GM19023 (cell line): ENCODE results near the gene IL17RD.
A peak's percentile ranks its signal among the peaks of the same experiment; 100 is the strongest.

Experiments used
- ATAC-seq: cut with Tn5 transposase; IDR thresholded peaks from one replicate; pipeline ENCODE4 v1.9.1; 2021; ENCODE audit warnings: mild to moderate bottlenecking, moderate library complexity; ENCODE audit not compliant: unreplicated experiment

IL17RD gene

GRCh38 chr3:57131210-57131588, 34.0 kb downstream of the IL17RD start:
- no peak for ATAC-seq

DNA sequence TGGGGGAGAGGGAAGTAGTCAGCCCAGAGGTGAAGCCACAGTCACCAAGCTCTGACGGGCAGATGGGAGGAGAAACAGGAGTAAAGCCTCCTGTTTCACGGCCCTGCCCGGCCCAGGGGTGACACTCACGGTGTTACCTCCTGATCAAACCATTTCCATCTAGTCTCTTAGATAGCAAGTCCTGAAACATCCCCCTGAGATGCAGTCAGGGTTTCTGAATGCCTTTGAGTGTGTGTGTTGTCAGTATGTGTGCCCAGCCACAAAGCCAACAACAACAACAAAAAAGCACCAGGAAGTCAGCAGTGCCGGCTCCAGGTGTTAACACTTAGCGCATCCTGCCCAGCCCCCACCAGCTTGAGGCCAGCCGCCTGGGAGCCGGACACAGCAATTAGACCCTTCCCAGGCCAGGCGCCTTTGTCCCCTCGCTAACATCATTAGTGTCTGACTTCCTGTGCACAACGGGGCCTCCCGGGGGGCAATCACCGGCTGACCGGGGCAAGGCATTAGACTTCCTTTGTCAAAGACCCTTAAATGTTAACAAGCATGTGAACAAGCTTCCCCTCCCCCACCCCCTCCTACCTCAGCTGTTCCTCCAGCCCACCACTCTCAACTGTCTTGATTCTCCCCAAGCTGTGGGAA, 34.5 kb downstream of the IL17RD start:
- no peak for ATAC-seq

GRCh38 chr3:57128826-57129667, 36.1 kb downstream of the IL17RD start:
- ATAC-seq, result no peak

DNA sequence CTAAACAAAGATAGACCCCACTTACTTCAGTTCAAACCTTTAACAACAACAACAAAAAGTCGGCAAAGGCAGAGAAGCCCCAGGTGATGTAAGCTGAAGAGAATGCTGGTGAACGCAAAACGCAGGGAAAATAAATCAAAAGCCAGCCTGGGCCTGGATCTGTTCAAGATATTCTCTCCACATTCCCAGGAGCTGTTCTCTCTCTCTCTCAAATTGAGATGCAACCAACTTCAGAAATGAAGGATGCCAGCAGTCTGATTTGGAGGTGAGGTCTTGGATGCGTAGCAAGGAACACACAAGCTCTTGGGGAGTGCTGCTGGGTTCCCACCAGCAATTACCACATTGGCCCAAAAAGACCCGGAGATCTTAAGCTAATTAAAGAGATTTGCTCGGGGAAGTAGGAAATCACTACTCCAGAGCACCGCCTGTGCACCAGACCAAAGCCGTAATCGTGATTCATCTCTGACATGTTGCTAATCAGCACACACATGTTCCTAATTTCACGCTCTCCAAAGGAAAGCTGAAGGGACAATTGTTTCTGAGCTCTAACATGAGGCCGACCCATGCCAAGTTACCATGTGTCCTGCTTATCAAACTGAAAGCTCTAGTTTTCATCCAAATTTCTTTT, 37.1 kb downstream of the IL17RD start:
- no peak for ATAC-seq

DNA sequence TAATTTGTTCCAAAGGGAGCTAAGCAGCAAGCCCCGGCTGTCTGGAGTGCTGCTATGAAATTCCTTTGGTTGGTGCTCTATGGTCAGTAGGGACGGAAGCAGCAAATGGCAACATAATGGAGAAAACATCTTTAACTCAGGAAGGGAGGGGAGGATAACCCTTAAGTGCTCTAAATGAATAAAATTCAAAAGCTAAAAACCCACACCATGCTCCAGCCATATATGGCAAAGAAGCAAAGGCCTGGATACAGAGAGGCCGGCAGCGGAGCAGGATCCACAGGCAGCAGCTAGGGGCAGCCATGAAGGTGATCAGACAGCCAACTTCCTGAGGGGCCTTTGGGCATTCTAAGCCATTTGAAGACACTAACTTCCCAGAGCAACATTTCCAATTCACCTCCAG, 38.9 kb downstream of the IL17RD start:
- no peak for ATAC-seq

GRCh38 chr3:57120451-57121174, 44.5 kb downstream of the IL17RD start:
- ATAC-seq, result no peak

DNA sequence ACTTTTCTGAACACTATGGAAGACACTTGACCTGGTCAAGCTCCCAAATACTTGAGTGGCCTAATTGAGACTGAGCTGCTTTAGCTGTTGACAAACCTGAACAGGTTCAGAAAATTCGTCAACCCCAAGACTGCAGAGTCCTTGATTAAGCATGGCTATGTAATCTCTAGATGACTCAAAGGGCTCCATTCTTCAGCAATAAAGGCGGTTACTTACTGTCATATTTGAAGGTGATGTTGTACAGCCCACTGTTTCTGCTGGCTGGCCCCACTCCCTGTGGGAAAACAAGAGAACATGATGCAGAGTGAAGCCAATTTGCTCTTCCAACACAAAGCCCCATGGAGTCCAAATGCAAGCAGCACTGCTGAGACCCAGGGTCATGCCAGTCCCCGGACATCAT, 45.1 kb downstream of the IL17RD start:
- ATAC-seq, result no peak

- no peak for ATAC-seq
These were observed 46.9 kb downstream of the IL17RD start for GRCh38 chr3:57118254-57118653.

DNA sequence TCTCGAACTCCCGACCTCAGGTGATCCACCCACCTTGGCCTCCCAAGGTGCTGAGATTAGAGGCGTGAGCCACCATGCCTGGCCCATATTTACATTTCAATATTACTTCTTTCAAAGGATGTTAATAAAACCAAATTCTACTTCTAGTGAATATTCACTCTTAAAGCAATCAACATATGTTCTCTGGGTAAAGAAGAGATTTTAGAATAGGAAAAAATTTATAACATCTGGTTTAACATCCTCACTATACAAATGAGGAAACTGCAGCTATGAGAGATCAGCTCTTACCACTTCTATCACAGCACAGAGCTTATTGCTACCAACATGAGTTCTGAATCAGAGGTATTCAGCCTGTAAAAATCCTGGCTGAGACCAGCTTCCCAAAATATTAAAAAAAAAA, 48.7 kb downstream of the IL17RD start:
- ATAC-seq, result no peak

DNA sequence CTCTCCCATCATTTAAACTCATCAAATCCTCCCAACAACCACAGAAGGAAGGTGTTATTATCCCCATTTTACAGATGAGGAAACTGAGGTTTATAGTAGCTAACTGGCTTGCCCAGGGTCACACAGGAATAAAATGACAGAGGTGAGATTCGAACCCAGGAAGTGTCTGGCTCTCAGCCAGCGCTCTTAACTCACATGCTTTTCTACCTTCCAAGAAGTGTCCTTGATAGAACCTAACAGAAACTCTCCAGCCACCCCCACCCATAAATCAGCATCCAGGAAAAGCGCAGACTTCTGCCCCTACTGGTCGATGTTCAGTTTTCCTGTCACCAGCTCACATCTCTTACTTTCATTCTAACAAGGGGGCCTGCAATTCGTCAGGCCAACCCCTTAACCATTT, 52.9 kb downstream of the IL17RD start:
- ATAC-seq, result no peak

DNA sequence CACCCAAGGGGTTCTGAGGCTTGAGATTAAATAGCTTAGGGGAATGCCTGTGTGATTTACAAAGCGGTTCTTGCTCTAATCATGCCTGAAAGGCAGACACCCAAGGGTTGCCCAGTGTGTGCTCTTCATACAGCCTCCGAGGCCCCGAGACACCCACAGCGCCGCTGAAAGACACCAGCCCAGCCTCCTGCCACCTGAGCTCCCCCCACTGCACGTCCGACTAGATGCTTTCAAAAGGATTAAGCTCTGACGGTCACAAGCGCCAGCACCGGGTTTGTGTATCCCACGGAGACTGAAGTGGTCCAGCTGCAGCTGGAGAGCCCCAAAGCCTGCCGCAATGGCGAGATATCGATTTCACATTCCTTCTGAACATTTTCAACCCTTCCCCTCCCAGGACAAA, 54.4 kb downstream of the IL17RD start:
- no peak for ATAC-seq

- ATAC-seq, result no peak
These were observed 54.9 kb downstream of the IL17RD start for GRCh38 chr3:57110214-57110613.

GRCh38 chr3:57109437-57110199, 55.5 kb downstream of the IL17RD start:
- ATAC-seq, result no peak

- ATAC-seq, result no peak
These were observed 56.5 kb downstream of the IL17RD start for GRCh38 chr3:57108684-57109083.

- no peak for ATAC-seq
These were observed 59.6 kb downstream of the IL17RD start for GRCh38 chr3:57105585-57105984.

DNA sequence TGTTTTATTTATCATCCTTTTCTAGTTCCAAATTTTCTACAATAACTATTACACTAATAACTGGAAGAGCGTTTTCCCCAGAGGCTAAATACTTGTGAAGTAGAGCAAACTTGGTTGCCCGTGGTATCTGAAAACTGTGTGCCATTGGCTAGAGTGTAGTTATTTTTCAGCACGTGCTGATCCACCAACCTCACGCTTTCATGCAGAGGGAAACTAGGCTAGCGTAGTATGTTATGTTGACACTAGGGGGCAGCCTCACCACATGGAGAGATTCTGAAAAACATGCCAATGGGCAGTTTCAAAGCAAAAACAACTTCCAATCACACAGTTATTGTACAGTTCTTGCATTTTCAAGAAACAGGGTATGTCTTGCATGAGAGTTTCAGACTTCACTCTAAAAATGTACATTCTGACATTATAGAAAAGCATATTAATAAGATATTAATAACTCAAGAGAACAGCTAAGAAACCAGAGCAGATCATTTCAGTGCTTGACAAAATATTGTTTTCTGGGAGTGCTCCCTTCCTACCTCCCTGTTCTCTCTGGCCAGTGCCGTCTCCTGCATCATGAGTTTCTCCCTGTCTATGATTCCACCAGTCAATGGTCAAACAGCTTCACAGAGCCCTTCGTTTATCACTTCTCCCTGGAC, 65.0 kb downstream of the IL17RD start:
- peak; percentile 58 for ATAC-seq

- ATAC-seq, result no peak
These were observed 66.5 kb downstream of the IL17RD start for GRCh38 chr3:57098418-57099310.

GRCh38 chr3:57097536-57097935, 67.6 kb downstream of the IL17RD start:
- no peak for ATAC-seq

GRCh38 chr3:57095363-57095762, 69.8 kb downstream of the IL17RD start:
- ATAC-seq, result no peak
